GM18498 (cell line): ENCODE measurements around the gene SRA1.
A peak's percentile ranks its signal among the peaks of the same experiment; 100 is the strongest.
"Not testable (repeated sequence)": the region's sequence is repeated elsewhere in the genome, so short reads cannot be mapped to it uniquely, and the experiment has no call there.

Source experiments
- ATAC-seq: cut with Tn5 transposase; IDR thresholded peaks from one replicate; pipeline ENCODE4 v1.9.1; 2021; ENCODE audit warnings: mild to moderate bottlenecking, moderate library complexity; ENCODE audit not compliant: unreplicated experiment

Gene SRA1

DNA sequence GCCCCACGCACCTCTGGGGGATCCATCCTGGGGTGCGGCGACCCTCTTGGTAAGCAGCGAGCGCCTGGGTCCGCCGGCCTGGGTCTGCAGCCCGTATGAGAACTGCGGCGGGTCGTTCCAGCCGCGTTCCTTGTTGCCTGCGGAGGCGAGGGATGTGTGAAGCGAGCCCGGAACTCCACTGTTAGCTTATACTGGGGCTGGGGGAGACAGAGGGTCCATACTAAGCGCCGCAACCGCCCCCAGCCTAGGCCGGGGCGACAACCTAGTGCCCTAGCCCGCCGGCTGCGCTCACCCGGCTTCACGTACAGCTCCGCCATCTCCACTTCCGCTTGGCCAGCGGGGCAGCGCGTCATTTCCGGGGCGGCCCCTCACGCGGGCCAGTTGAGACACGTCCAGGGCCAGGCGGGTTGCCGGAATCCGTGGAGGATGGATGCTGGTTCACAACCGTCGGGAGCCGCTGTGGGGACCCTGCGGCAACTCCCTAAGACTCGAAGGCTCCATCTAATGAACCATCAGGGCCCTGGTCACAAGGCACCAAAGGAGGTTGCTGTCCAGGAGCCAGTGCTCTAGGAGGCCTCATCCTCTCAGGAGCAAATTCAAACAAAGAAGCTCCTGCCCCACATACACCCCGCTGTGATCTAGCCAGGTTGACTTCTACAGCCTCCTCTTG lies at the start of gene SRA1:
Gene SRA1 (minus strand): TSS at position 338 of the 670 bp plus-strand sequence. CDS start 21 bp downstream, at position 317.
- peak; percentile 96 for ATAC-seq

DNA sequence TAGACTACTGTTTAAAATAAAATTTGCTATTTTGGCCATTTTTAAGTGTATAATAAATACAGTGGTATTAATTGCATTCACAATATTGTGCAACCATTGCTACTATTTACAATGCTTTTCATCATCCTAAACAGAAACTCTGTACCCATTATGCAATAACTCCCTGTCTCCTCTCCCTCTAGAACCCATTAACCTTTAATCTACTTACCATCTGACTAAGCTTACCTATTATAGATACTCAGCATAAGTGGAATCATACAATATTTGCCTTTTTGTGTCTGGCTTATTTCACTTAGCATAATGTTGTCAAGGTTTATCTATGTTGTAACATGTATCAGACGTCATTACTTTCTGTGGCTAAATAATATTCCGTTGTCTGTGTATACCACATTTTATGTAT lies 49.8 kb upstream of the SRA1 start:
- ATAC-seq = no peak

DNA sequence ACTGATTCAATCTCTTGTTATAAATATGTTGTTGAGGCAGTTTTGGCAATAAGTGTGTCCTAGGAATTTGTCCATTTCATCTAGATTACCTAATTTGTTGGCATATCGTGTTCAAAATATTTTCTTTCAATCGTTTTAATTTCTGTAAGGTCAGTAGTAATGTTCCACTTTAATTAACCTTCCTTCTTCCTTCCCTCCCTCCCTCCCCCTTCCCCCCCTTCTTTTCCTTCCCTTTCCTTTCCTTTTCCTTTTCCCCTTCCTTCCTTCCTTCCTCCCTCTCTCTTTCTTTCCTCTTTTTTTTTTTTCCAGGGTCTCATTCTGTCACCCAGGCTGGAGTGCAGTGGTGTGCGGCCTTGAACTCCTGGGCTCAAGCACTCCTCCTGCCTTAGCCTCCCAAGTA lies 48.6 kb upstream of the SRA1 start:
- no peak for ATAC-seq

DNA sequence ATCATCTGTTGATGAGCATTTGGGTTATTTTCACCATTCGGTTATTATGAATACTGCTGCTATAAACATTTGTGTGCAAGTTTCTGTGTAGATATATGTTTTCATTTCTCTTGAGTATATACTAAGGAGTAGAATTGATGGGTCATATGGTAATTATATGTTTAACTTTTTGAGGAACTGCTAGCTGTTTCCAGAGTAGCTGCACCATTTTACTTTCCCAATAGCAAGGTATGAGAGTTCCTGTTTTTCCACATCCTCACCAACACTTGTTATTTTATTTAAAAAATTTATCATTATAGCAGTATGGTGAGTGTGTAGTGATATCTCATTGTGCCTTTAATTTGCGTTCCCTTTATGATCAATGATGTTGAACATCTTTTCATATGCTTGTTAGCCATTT lies 46.5 kb upstream of the SRA1 start:
- no peak for ATAC-seq

DNA sequence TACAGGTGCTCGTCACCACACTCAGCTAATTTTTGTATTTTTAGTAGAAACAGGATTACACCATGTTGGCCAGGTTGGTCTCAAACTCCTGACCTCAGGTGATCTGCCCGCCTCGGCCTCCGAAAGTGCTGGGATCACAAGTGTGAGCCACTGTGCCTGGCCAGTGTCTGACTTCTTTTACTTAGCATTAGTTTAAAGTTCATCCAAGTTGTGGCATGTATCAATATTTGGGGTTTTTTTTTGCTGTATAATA lies 46.1 kb upstream of the SRA1 start:
- not testable (repeated sequence) for ATAC-seq

DNA sequence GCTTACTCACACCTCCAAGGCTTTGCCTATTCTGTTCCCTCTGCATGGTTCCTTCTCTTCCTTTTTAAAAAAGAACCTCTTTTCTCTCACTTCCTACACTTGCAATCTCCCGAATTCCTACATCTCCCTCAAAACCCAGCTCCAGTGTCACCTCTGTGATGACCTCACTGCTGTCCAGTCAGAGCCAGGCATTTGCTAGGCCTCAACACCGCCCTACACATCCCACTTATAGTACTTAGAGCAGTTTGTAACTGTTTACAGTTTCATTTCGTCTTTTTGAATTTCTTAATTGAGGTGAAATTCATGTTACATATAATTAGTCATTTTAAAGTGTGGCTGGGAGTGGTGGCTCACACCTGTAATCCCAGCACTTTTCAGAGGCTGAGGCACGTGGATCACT lies 44.9 kb upstream of the SRA1 start:
- no peak for ATAC-seq

DNA sequence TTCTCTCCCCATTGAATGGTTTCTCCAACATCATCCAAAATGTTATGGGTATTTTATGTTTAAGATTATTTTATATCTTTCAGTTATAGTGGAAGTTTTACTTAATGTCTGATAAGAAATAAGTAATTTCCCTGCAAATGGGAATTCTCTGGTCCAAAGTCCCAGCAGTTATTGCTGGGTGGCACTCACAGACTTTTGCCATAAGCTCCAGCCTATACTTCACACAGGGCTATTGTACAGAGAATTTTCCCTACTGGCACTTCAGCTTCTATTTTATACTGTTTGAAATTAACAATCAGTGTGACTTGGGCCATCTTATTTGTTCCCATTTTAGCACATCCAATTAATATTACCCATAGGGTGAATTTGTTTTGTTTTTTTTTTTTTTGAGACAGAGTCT lies 42.8 kb upstream of the SRA1 start:
- no peak for ATAC-seq

DNA sequence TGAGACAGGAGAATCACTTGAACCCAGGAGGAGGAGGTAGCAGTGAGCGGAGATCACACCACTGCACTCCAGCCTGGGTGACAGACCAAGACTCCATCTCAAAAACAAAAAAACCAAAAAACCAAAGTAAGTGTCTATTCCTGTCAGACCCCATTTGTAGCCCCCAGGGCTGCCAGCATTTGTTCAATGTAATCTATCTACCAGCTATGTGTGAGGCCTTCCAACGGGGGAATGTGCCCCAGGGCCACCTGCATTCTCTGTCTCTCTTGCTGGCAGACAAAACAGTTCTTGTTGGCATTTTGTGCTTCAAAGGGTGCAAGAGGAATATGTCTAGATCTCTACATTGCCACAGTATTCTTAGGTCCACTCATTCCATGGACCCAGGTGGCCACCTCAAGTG lies 41.6 kb upstream of the SRA1 start:
- no peak for ATAC-seq

DNA sequence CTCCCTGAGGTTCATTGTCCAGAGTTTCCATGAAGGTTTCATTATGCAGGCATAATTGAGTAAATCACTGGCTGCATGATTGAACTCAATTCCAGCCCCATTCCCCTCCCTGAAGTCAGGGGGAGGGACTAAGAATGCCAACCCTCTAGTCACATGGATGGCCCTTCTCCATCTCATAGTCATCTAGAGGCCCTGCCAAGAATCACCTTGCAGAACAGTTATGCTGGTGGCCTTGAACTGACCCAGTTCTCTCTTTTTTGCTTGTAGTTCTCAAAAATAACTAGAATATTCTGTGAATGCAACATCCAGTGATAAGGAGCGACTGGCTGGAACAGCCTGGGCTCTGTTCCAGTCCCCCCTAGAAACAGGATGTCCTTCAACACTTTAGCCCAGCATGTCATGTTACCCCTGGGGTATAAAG lies 39.1 kb upstream of the SRA1 start:
- ATAC-seq = no peak

DNA sequence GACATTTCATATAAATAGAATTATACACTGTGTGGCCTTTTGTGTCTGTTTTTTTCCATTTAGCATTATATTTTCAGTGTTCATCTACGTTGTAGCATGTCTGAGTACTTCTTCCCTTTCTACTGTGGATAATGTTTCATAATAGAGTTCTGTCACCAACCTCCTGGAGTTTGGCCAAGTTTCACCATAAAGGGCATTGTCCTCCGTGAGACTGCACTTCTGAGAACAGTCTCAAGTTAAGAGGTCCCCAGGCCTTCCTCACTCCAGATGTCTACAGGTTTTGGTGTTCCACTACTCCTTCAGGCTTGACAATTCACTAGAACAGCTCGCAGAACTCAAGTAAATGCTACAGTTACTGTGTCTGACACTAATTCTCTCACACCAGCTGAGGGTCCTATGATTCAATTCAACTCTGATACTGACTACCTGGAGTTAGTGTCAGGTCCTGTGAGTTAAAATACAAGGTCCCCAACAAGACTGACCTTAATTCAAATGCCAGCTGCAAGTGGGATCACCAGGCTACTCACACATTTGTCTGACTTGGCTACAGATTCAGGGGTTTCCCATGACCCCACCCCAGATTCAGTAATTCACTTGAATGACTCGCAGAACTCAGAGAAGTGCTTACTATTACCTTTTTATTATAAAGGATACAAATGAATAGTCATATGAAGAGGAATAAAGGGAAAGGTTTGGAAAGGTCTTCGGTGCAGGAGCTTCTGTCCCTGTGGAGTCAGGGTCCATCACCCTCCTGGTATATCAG lies 38.4 kb upstream of the SRA1 start:
- ATAC-seq = no peak

DNA sequence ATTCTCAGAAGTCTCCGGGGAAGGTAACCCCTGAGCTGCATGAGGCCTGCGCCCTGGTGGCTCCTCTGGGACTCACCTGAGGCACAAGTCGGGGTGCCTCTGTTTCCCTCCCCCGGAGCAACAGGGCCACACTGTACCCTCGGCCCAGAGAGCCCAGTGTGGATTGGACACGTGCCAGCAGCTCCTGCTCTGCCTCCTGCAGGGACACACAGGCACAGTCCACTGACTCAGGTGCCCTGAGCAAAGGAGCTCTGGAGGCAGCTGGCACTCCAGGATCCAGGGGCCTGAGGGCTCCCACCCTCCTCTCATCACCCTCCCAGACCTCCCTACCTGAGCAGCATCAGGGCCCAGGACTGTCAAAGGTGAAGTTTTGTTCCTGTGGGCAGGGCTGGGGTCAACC lies 36.9 kb upstream of the SRA1 start:
- ATAC-seq = no peak

DNA sequence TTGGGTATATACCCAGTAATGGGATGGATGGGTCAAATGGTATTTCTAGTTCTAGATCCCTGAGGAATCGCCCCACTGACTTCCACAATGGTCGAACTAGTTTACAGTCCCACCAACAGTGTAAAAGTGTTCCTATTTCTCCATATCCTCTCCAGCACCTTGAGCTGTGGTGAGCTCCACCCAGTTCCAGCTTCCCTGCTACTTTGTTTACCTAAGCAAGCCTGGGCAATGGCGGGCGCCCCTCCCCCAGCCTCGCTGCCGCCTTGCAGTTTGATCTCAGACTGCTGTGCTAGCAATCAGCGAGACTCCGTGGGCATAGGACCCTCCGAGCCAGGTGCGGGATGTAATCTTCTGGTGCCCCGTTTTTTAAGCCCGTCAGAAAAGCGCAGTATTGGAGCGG lies 35.8 kb upstream of the SRA1 start:
- not testable (repeated sequence) for ATAC-seq

DNA sequence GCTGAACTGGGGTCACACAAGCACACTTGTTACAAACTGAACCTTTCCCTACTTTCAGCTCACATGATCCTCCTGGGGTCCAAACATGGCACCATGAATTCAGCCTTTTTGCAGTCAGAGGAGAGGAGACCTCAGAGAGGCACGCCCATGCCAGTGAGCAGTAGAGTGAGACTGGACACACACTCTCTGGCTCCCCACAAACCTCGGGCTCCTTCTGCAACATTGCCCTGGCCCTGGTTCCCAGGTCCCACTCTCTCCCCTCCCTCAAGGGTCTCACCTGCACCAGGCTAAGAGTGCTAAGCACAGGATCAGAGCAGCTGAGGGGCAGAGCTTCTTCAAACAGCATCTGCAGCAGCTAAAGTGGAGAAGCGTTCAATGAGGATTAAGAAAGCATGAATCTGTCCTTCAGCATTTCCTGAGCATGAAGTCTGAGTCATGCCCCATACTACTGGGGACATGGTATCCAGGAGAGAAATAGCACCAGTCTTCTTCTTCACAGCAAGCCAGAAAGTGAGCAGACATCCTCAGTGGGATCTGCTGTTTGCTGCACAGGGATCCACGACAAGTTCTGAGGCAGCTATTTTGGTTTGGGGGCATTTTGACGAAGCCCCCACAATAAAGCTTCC lies 34.6 kb upstream of the SRA1 start:
- no peak for ATAC-seq

DNA sequence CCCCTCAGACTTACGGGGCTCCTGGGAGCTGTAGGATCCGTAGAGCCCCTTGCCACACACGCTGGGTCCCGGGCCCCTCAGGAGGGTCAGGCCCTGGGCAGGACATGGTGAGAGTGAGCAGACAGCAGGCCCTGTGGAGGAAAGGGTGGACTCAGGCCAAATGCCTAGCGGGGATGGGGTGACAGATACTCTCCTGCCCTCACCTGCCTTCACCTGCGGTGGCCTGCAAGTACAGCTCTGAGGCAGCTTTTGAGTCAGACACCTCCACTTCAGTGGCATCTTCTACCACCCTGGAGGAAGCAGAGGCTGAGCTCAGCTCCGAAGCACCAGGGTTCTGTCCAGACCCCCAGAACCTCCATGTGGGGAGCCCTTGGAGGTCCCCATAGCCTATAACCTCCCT lies 33.6 kb upstream of the SRA1 start:
- no peak for ATAC-seq

DNA sequence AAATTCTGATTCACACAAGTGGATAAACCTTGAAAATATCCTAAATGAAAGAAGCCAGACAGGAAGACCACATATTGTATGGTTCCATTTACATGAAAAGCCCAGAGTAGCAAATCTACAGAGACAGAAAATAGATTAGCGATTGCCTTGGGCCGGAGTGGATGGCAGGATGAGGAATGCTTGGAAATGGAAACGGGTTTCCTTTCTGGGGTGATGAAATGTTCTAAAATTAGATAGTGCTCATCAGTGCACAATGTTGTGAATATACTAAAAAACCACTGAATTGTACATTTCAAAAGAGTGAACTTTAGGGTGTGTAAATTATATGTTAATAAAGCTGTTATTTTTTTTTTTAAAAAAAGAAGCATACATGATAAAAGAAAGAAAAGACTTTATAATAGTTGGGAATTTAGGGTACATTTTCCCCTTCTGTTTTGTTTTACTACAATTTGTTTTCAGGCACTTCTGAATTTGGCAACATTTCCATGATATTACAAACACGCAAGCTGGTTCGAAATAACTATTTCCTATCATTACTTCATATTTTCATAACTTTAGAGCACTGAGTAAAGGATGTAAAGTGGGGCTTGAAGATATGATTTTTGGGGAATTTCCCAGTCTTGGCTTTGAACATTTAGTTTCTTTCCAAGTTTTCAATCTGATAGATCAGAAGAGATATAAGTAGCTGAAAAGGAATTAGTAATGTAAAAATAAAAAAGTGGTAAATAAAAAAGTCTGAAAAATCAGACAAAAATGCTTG lies 31.2 kb upstream of the SRA1 start:
- ATAC-seq = no peak

DNA sequence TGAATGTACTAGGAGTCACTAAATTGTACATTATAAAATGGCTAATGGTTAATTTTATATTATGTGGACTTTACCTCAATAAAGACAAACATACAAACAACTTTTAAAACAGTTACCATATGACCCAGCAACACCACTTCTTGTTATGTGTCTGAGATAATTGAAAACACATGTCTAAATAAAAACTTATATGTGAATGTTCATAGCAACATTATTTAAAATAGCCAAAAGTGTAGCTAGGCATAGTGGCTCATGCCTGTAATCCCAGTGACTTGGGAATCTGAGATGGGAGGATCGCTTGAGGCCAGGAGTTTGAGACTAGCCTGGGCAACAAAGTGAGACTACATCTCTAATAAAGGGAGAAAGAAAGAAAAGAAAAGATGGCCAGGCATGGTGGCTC lies 30.2 kb upstream of the SRA1 start:
- ATAC-seq = no peak

DNA sequence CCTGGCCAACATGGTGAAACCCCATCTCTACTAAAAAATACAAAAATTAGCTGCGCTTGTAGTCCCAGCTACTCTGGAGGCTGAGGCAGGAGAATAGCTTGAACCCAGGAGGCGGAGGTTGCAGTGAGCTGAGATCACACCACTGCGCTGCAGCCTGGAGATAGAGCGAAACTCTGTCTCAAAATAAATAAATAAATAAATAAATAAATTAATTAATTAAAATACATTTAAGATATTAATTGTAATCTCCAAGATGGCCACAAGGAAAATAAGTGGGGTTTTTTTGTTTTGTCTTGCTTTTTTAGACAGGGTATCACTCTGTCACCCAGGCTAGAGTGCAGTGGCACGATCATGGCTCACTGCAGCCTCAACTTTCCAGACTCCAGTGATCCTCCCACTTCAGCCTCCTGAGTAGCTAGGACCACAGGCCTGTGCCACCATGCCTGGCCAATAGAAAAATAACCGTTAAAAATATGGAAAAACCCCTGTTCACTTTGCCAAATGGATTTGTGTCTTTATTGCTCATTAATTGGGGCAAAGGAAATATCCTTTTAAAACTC lies 22.0 kb upstream of the SRA1 start:
- not testable (repeated sequence) for ATAC-seq

DNA sequence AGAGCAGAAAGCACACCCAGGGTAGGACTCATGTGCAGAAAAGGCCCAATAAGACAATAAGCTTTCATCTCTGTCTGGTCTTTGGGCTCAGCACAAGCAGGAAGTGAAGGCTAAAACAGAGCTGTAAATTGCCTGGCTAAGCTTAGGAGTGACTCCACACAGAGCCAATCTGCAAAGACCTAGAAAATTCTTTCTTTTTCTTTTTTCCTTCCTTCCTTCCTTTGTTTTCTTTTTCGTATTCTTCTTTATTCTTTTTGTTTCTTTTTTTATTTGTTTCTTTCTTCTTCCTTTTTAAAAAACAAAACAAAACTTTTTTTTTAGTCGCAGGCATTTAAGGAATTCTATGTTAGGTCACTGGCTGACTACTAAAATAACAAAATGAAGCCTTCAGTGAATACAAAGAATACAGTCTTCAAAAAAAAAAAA lies 19.5 kb upstream of the SRA1 start:
- no peak for ATAC-seq

DNA sequence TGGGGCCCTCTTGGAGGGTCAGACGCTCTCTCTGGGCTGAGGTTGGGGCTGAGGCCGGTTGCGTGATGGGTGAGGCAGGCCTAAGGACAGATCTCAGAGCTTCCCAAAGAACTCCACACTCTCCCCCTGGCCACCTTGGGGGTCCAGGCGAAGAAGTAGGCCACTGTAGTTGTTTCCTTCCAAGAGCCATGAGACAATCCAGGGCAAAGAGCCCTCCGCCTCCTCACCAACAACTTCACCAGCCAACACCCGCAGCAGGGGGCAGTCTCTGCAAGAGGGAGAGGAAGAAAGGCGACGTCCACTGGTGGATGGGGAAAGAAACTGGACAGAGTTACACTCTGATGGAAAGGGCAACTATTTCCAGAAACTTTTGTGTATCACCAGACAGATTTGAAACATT lies 18.0 kb upstream of the SRA1 start:
- ATAC-seq = no peak

DNA sequence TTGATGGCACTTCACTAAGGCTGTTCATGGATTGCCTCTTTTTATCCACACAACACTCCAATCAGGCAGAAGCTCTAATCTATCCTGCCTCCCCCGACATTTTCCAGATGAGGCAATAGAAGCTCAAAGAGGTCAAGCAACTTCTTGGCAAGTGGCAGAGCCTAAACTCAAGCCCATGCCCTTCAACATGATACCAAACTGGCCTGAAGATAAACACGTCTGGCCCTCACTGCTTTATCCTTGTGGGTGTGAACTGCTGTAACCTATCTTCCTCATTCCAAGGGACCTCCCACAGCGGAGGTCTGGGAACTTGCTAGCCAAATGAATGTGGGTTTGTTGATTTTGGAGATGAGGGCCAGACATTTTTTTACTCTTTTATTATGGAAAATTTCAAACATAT lies 16.9 kb upstream of the SRA1 start:
- no peak for ATAC-seq

DNA sequence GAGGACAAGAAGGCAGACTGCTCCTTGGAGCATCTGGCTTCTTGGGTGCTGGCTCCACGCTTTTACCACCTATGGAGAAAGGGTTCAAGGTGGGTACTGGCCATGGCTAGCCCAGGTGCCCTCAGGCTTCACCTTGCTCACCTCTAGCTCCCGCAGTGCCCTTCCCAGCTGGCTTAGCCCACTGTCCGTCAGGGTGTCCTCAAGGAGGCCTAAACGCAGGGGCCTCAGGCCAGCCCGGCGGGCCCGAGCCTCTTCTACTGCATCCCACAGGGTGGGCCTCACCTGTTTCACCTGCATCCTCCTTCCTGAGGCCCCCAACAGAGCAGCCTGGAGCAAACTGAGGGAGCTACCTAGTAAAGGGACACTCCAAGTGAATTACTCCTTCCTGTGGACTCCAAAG lies 16.4 kb upstream of the SRA1 start:
- no peak for ATAC-seq
